Measurements from ENCODE around the gene CTNND2.
"Not testable (repeated sequence)": the region's sequence is repeated elsewhere in the genome, so short reads cannot be mapped to it uniquely, and the experiment has no call there.

CTNND2 gene

GRCh38 chr5:11023945-11024344, 880.3 kb downstream of the CTNND2 start:
- H3K9ac ChIP-seq: no peak overlapping the region
- H3K27ac ChIP-seq: no peak overlapping the region
- H3K9me3 ChIP-seq (replicated peaks in 1 of 11): peaks cover 0 to 19% (median 6%) of the 10 kb centered on the region in 11 experiments; a peak in 11 of 22 replicates
- peaks cover 0 to 67% (median 0%) of the 10 kb centered on the region in 11 experiments; a peak in 5 of 22 replicates for H3K27me3 ChIP-seq
- TF ChIP-seq Cebpa-rat (IDR thresholded peaks at IDR 0.05): no peak
- no peak overlapping the region for H3K4me3 ChIP-seq
- H3K4me2 ChIP-seq: no peak overlapping the region
- no peaks in the 10 kb centered on the region for H4K20me1 ChIP-seq
- H3K4me1 ChIP-seq: peaks cover 0 to 14% (median 10%) of the 10 kb centered on the region in 10 experiments; a peak in 11 of 20 replicates
- H3K36me3 ChIP-seq: no peaks in the 10 kb centered on the region

DNA sequence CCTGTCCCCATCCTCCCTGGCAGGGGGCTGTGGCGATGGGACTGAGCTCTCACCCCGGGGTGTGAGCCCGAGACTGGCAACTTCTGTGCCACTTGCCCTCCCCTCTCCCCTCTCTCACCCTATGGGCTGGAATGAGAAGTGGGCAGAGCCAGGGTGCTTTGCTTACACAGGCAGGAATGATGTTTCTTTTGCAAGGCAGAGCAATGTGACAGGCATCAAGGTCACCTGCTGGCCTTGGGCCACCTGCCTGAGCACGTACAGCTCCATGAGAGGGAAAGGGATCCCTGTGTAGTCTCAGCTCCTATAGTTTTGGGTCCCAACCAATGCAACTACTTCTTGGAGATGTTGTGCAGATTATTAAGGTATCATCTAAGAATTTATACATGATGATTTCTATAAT, 890.5 kb downstream of the CTNND2 start:
- H3K27ac ChIP-seq: no peak overlapping the region
- H3K27me3 ChIP-seq: peaks cover 0 to 7% (median 0%) of the 10 kb centered on the region in 11 experiments; a peak in 3 of 22 replicates
- no peaks in the 10 kb centered on the region for H3K36me3 ChIP-seq
- TF ChIP-seq Cebpa-rat (IDR thresholded peaks at IDR 0.05): no peak
- no peaks in the 10 kb centered on the region for H4K20me1 ChIP-seq
- H3K4me1 ChIP-seq: peaks cover 0 to 42% (median 4%) of the 10 kb centered on the region in 10 experiments; a peak in 9 of 20 replicates
- H3K9me3 ChIP-seq (replicated peaks in 1 of 11): peaks cover 0 to 8% (median 0%) of the 10 kb centered on the region in 11 experiments; a peak in 3 of 22 replicates
- no peak overlapping the region for H3K4me3 ChIP-seq
- H3K4me2 ChIP-seq: no peak overlapping the region
- no peak overlapping the region for H3K9ac ChIP-seq

- H4K20me1 ChIP-seq: no peaks in the 10 kb centered on the region
- no peak overlapping the region for H3K27ac ChIP-seq
- peaks cover 0 to 14% (median 0%) of the 10 kb centered on the region in 11 experiments; a peak in 2 of 22 replicates for H3K27me3 ChIP-seq
- peaks cover 0 to 19% (median 0%) of the 10 kb centered on the region in 11 experiments; a peak in 4 of 22 replicates for H3K9me3 ChIP-seq (replicated peaks in 1 of 11)
- no peak overlapping the region for H3K4me2 ChIP-seq
- no peak overlapping the region for H3K4me3 ChIP-seq
- H3K36me3 ChIP-seq: no peaks in the 10 kb centered on the region
- TF ChIP-seq Cebpa-rat (IDR thresholded peaks at IDR 0.05): no peak
- H3K9ac ChIP-seq: no peak overlapping the region
- peaks cover 0 to 48% (median 4%) of the 10 kb centered on the region in 10 experiments; a peak in 9 of 20 replicates for H3K4me1 ChIP-seq
Observed at GRCh38 chr5:11012295-11012694, 892.0 kb downstream of the CTNND2 start.

- Histone ChIP-seq H4K20me1 (no peaks in the 10 kb centered on the region), H3K27me3 (peaks cover 0 to 18% (median 0%) of the 10 kb centered on the region in 11 experiments; a peak in 2 of 22 replicates), H3K9ac (no peak overlapping the region), H3K4me2 (peak overlapping the region in 2 of 11 experiments; percentile 57 to 83; a peak in 3 of 22 replicates), H3K9me3 (replicated peaks in 1 of 11) (peaks cover 0 to 19% (median 0%) of the 10 kb centered on the region in 11 experiments; a peak in 4 of 22 replicates), H3K27ac (0 out of 22 replicates have a peak overlapping the region, but pooled peaks of 1 of the 11 experiments have one; percentile 56), H3K4me1 (peaks cover 0 to 39% (median 1%) of the 10 kb centered on the region in 10 experiments; a peak in 9 of 20 replicates), H3K36me3 (no peaks in the 10 kb centered on the region), H3K4me3 (no peak overlapping the region)
- no peak for TF ChIP-seq Cebpa-rat (IDR thresholded peaks at IDR 0.05)
Observed at GRCh38 chr5:11010429-11011210, 893.6 kb downstream of the CTNND2 start.

DNA sequence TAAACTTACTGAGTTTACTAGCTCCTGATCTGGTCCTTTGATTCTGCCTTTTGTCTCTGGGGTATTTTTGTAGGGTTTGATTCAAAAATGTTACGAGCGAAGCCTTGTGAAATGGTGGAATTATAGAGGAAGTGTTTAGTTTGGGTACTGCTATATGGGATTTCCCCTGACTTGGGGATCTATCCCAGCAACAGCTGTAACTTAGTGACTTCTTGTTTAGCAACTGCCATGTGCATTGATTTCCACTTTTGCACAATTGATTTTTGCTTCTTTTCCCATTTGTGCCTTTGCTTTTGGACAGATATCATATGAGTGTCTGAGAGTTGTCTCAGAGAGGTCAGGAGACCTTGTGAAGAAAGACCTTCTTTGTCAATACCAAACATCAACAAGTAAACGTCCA, 894.7 kb downstream of the CTNND2 start:
- H4K20me1 ChIP-seq: no peaks in the 10 kb centered on the region
- no peaks in the 10 kb centered on the region for H3K36me3 ChIP-seq
- peaks cover 0 to 19% (median 0%) of the 10 kb centered on the region in 11 experiments; a peak in 4 of 22 replicates for H3K9me3 ChIP-seq (replicated peaks in 1 of 11)
- peaks cover 0 to 29% (median 0%) of the 10 kb centered on the region in 10 experiments; a peak in 5 of 20 replicates for H3K4me1 ChIP-seq
- peaks cover 0 to 18% (median 0%) of the 10 kb centered on the region in 11 experiments; a peak in 2 of 22 replicates for H3K27me3 ChIP-seq
- H3K9ac ChIP-seq: no peak overlapping the region
- H3K4me3 ChIP-seq: no peak overlapping the region
- H3K27ac ChIP-seq: peak overlapping the region in 2 of 11 experiments; percentile 30 to 61; a peak in 5 of 22 replicates
- no peak for TF ChIP-seq Cebpa-rat (IDR thresholded peaks at IDR 0.05)
- peak overlapping the region in 2 of 11 experiments; percentile 57 to 83; a peak in 4 of 22 replicates for H3K4me2 ChIP-seq

DNA sequence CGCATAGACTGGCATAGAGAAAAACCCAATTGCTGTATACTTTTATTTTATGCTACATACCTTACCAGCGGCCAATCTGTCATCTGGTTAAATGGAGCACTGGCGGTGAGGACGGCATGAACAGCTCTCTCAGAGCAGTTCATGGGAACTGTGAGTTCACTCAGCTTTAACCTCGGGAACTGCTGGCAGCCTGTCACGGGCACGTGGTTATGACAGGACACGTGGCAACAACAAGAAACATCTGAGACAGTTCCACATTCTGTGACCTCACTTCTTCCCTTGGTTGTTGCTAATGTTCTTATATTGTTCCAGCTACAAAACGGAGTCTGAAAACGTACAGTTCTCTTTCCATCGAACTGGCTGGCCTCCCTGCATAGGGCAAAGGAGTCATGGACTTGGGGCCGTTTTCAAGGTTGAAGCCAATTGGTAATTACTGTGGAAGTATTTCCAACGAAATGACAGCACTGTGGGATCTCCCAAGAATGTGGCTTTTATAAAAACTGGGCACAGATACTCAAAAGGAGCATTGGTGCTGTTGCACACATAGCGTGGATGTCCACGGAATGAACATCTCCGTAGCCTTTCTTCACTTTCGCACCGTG, 896.9 kb downstream of the CTNND2 start:
- Histone ChIP-seq H3K4me2 (peak overlapping the region in 1 of 11 experiments; percentile 35; a peak in 2 of 22 replicates), H3K36me3 (no peaks in the 10 kb centered on the region), H3K27me3 (0 out of 22 replicates have a peak, but pooled peaks cover 0 to 18% (median 0%) of the 10 kb centered on the region in 11 experiments), H3K9me3 (replicated peaks in 1 of 11) (peaks cover 0 to 19% (median 0%) of the 10 kb centered on the region in 11 experiments; a peak in 4 of 22 replicates), H4K20me1 (no peaks in the 10 kb centered on the region), H3K4me3 (no peak overlapping the region), H3K4me1 (peaks cover 0 to 29% (median 0%) of the 10 kb centered on the region in 10 experiments; a peak in 5 of 20 replicates), H3K9ac (no peak overlapping the region), H3K27ac (no peak overlapping the region)
- TF ChIP-seq Cebpa-rat (IDR thresholded peaks at IDR 0.05): no peak

DNA sequence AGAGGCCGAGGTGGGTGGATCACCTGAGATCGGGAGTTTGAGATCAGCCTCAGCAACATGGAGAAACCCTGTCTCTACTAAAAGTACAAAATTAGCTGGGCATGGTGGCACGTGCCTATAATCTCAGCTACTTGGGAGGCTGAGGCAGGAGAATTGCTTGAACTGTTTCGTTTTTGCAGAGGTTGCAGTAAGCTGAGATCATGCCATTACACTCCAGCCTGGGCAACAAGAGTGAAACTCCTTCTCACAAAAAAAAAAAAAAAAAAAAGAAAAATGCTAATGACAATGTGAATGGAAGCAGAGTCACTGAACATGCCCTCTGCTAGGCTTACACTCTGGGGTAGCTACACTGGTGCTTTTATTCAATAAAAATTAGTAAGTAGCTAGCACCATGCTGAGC, 899.7 kb downstream of the CTNND2 start:
- peaks cover 0 to 17% (median 0%) of the 10 kb centered on the region in 10 experiments; a peak in 5 of 20 replicates for H3K4me1 ChIP-seq
- H3K9ac ChIP-seq, H4K20me1 ChIP-seq, H3K36me3 ChIP-seq, H3K4me2 ChIP-seq, H3K4me3 ChIP-seq, H3K27ac ChIP-seq: not testable (repeated sequence)
- H3K27me3 ChIP-seq: 0 out of 22 replicates have a peak, but pooled peaks cover 0 to 18% (median 0%) of the 10 kb centered on the region in 11 experiments
- peaks cover 0 to 14% (median 0%) of the 10 kb centered on the region in 11 experiments; a peak in 3 of 22 replicates for H3K9me3 ChIP-seq (replicated peaks in 1 of 11)

GRCh38 chr5:11000515-11001353, 903.5 kb downstream of the CTNND2 start:
- Histone ChIP-seq H3K27me3 (0 out of 22 replicates have a peak, but pooled peaks cover 0 to 5% (median 0%) of the 10 kb centered on the region in 11 experiments), H3K27ac (no peak overlapping the region), H4K20me1 (no peaks in the 10 kb centered on the region), H3K36me3 (no peaks in the 10 kb centered on the region), H3K9ac (no peak overlapping the region), H3K9me3 (replicated peaks in 1 of 11) (no peaks in the 10 kb centered on the region), H3K4me2 (no peak overlapping the region), H3K4me3 (no peak overlapping the region), H3K4me1 (no peaks in the 10 kb centered on the region)
- no peak for TF ChIP-seq Cebpa-rat (IDR thresholded peaks at IDR 0.05)
